ENCODE measurements around the gene CRYBG3. TPM values are rescaled to one million over a fixed set of nuclear protein-coding genes. Genes with fewer than 3 reads are reported as not detected.
A peak's percentile ranks its signal among the peaks of the same experiment; 100 is the strongest.

The CRYBG3 gene
- total RNA-seq, 1 experiment from 2014 or later, result 17.2 TPM

- POLR2A ChIA-PET (ENCODE audit: unreplicated experiment), result no interaction called here
- no peak overlapping the region for H2AFZ ChIP-seq
- H3K4me3 ChIP-seq, result no peak overlapping the region
- DNase-seq, result no peak
- peaks cover 20% of the 10 kb centered on the region for H3K36me3 ChIP-seq (ENCODE audit: low read depth)
- no peaks in the 10 kb centered on the region for H3K27me3 ChIP-seq (ENCODE audit: insufficient read depth, low read depth)
- H3K27ac ChIP-seq, result no peak overlapping the region
- no TSS peak for BruUV-seq (replicated peaks)
- H3K4me1 ChIP-seq (replicated peaks; ENCODE audit: insufficient read depth), result no peaks in the 10 kb centered on the region
- H4K20me1 ChIP-seq (ENCODE audit: insufficient read depth), result no peaks in the 10 kb centered on the region
- no peaks in the 10 kb centered on the region for H3F3A ChIP-seq (ENCODE audit: insufficient read depth, low read depth)
- CTCF ChIA-PET, result no interaction called here
- intact Hi-C loops (cut with micrococcal nuclease; ENCODE audit: unreplicated experiment), result no loop called here
- TF ChIP-seq EZH2 (IDR thresholded peaks at IDR 0.05; ENCODE audit: low read depth), result no peak
- TF ChIP-seq CTCF (conservative IDR thresholded peaks at IDR 0.05), result no peak
- no peaks in the 10 kb centered on the region for H3K9me3 ChIP-seq (ENCODE audit: insufficient read depth, low read depth)
- no peaks in the 10 kb centered on the region for H3K79me2 ChIP-seq (ENCODE audit: low read depth)
- H3K9me2 ChIP-seq (ENCODE audit: insufficient read depth), result no peaks in the 10 kb centered on the region
- H3K4me2 ChIP-seq, result no peak overlapping the region
Measured at GRCh38 chr3:97938444-97938843, 116.6 kb downstream of the CRYBG3 start.

GRCh38 chr3:97939401-97939800 is 117.6 kb downstream of the CRYBG3 start:
- no TSS peak for BruUV-seq (replicated peaks)
- H3K79me2 ChIP-seq (ENCODE audit: low read depth), result no peaks in the 10 kb centered on the region
- POLR2A ChIA-PET (ENCODE audit: unreplicated experiment), result no interaction called here
- no peaks in the 10 kb centered on the region for H3K9me3 ChIP-seq (ENCODE audit: insufficient read depth, low read depth)
- intact Hi-C loops (cut with micrococcal nuclease; ENCODE audit: unreplicated experiment), result no loop called here
- H3K4me3 ChIP-seq, result no peak overlapping the region
- no peaks in the 10 kb centered on the region for H3K27me3 ChIP-seq (ENCODE audit: insufficient read depth, low read depth)
- H3F3A ChIP-seq (ENCODE audit: insufficient read depth, low read depth), result no peaks in the 10 kb centered on the region
- H2AFZ ChIP-seq, result no peak overlapping the region
- no peak overlapping the region for H3K4me2 ChIP-seq
- no peaks in the 10 kb centered on the region for H3K4me1 ChIP-seq (replicated peaks; ENCODE audit: insufficient read depth)
- H4K20me1 ChIP-seq (ENCODE audit: insufficient read depth), result no peaks in the 10 kb centered on the region
- CTCF ChIA-PET, result interaction anchor here (0.7 kb wide), 1 partner anchor 239 kb away, joined by 3 read pairs; no protein-coding TSS in a partner anchor
- no peak overlapping the region for H3K27ac ChIP-seq
- no peak for DNase-seq
- TF ChIP-seq EZH2 (IDR thresholded peaks at IDR 0.05; ENCODE audit: low read depth) (no peak), CTCF (conservative IDR thresholded peaks at IDR 0.05) (no peak)
- H3K36me3 ChIP-seq (ENCODE audit: low read depth), result peaks cover 27% of the 10 kb centered on the region
- H3K9me2 ChIP-seq (ENCODE audit: insufficient read depth), result no peaks in the 10 kb centered on the region

DNA sequence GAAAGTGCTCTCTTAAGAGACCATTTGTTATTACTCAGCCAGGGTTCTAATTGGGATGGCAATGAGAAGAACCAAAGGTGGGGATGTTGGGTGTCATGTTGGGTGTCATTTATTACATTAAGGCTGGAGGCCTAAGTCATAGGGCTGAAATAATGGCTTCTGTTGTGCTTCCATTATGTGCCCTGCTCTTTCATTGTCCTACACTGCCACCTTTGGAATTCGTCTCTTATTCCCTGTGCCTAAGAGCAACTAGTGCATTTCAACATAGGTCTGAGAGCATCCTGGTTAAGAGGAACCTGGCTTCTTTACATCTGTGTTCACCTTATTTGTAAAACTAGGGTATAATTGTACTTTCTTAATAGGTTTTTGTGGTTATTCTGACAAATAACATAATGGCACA is 118.2 kb downstream of the CRYBG3 start:
- Histone ChIP-seq H3K9me2 (ENCODE audit: insufficient read depth) (no peaks in the 10 kb centered on the region), H3K4me1 (replicated peaks; ENCODE audit: insufficient read depth) (no peaks in the 10 kb centered on the region), H3F3A (ENCODE audit: insufficient read depth, low read depth) (no peaks in the 10 kb centered on the region), H3K4me3 (no peak overlapping the region), H3K4me2 (no peak overlapping the region), H3K36me3 (ENCODE audit: low read depth) (peaks cover 26% of the 10 kb centered on the region), H4K20me1 (ENCODE audit: insufficient read depth) (no peaks in the 10 kb centered on the region), H3K27me3 (ENCODE audit: insufficient read depth, low read depth) (no peaks in the 10 kb centered on the region), H2AFZ (no peak overlapping the region), H3K79me2 (ENCODE audit: low read depth) (no peaks in the 10 kb centered on the region), H3K9me3 (ENCODE audit: insufficient read depth, low read depth) (no peaks in the 10 kb centered on the region), H3K27ac (no peak overlapping the region)
- CTCF ChIA-PET, result interaction anchor here (0.7 kb wide), 1 partner anchor 239 kb away, joined by 3 read pairs; no protein-coding TSS in a partner anchor
- TF ChIP-seq CTCF (conservative IDR thresholded peaks at IDR 0.05) (0 out of 2 replicates have a peak, but pooled peaks have one; percentile 31), EZH2 (IDR thresholded peaks at IDR 0.05; ENCODE audit: low read depth) (no peak)
- no TSS peak for BruUV-seq (replicated peaks)
- intact Hi-C loops (cut with micrococcal nuclease; ENCODE audit: unreplicated experiment), result loop anchor here (2.0 kb wide), 1 partner anchor 147 kb away; no protein-coding TSS in a partner anchor
- POLR2A ChIA-PET (ENCODE audit: unreplicated experiment), result interaction anchor here (0.6 kb wide), 1 partner anchor 82 kb away, joined by 3 read pairs; no protein-coding TSS in a partner anchor
- no peak for DNase-seq
